ENCODE measurements around the gene CD164L2. TPM values are rescaled to one million over a fixed set of nuclear protein-coding genes. Genes with fewer than 3 reads are reported as not detected.

The CD164L2 gene
- total RNA-seq, 4 donors from 2014 or later: not detected

DNA sequence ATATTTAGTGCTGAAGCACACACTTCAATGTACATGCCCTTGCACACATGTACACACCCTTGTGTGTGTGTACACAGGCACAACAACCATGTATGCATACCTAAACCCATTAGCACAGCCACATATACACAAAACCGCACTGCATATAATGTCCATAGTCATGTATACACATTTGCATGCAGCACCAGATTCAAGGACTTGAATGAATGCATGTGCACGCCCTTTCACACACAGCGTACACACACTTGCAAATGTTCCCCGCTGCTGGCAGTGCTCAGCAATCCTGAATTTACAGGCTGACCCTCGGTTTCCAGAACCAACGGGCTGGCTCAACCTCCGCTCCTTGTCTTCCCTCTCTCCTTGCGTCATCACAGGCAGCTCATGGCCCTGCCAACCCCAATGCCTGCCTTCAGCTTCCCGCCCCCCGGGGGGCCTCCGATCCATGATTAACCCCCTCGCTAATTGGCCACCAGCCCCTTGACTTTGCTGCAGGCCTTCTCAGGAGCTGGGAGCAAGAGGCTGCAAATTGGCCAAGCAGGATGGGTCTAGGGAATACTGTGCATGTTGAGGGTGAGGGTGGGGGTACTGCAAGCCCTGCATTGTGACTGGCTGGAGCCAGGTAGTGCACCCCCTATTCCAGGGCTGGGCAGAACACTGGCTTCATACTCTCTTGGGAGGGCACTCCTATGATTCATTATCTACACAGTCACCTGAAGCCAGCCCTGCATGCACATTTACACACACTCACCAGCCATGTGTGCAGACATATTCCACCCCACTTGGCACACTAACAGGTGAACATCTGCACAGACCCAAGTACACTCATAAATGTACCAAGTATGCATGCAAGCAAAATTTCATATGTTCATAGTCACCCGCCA is 17.2 kb upstream of the CD164L2 start:
- intact Hi-C loops (cut with DNase I; ENCODE audit: low total_unique reads): loop anchor here (5.0 to 10.0 kb wide), 2 partner anchors 92 to 124 kb away; partner anchors contain the start of gene WASF2

DNA sequence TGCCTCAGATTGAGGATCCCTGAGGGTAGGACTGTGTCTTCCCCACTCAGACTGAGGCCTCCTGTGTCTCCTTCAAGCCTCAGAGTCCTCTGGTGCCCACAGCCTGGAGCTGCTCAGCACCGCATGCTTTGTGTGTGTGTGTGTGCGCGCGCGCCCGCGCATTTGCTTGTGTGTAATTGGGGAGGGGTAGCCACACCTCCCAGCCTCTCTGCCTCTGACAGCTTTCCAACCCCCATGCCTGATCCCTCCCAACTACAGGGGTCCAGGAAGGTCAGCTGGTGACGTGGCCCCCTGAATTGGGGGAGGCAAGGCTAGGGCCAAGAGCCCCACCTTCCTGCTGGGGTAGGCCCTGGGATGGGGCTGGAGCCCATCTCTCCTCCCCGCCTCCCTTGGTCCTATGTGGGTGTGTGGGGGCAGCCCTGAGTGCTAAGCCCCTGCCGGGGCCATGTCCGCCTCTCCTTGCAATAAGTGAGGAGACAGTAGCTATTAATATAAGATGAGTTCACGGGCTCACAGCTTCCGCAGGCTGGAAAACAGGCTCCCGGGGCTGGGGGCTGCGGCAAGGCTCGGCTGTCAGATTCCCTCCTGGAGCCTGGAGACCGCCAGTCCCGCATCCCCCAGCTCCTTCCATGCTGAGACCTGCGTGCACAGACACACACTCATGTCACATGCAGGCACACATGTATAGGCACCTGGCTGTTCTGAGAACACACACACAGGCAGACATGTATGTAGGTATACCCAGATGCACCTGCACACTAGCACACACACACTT is 16.3 kb upstream of the CD164L2 start:
- peaks cover 30 to 36% of the 10 kb centered on the region in 2 donors for H3K4me1 ChIP-seq
- DNase-seq: no peak
- intact Hi-C loops (cut with DNase I; ENCODE audit: low total_unique reads): loop anchor here (5.0 to 10.0 kb wide), 2 partner anchors 93 to 125 kb away; partner anchors contain the start of gene WASF2
- no peak overlapping the region for H3K4me3 ChIP-seq
- no peaks in the 10 kb centered on the region for H3K36me3 ChIP-seq
- no peak overlapping the region for H3K27ac ChIP-seq
- no peaks in the 10 kb centered on the region for H3K9me3 ChIP-seq
- in situ Hi-C loops (cut with MboI; ENCODE audit: low sequenced_read_pairs in 4 of 4): loop anchor here (5.0 to 25.0 kb wide), 5 partner anchors 85 to 265 kb away; partner anchors contain the start of gene AHDC1 (in 3 of the 4)
- TF ChIP-seq, protein P1, sequence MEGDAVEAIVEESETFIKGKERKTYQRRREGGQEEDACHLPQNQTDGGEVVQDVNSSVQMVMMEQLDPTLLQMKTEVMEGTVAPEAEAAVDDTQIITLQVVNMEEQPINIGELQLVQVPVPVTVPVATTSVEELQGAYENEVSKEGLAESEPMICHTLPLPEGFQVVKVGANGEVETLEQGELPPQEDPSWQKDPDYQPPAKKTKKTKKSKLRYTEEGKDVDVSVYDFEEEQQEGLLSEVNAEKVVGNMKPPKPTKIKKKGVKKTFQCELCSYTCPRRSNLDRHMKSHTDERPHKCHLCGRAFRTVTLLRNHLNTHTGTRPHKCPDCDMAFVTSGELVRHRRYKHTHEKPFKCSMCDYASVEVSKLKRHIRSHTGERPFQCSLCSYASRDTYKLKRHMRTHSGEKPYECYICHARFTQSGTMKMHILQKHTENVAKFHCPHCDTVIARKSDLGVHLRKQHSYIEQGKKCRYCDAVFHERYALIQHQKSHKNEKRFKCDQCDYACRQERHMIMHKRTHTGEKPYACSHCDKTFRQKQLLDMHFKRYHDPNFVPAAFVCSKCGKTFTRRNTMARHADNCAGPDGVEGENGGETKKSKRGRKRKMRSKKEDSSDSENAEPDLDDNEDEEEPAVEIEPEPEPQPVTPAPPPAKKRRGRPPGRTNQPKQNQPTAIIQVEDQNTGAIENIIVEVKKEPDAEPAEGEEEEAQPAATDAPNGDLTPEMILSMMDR (IDR thresholded peaks at IDR 0.05 in 4 of 5, conservative IDR thresholded peaks at IDR 0.05 in 1 of 5): no peak
- no peak for TF ChIP-seq POLR2A (IDR thresholded peaks at IDR 0.05)
- no peaks in the 10 kb centered on the region for H3K27me3 ChIP-seq
- no peak for ATAC-seq

More for the DNA sequence above, 17.2 kb upstream of the CD164L2 start:
- H3K4me1 ChIP-seq: peaks cover 39 to 44% of the 10 kb centered on the region in 2 donors
- in situ Hi-C loops (cut with MboI; ENCODE audit: low sequenced_read_pairs in 4 of 4): loop anchor here in 2 of 4 donors (10.0 to 25.0 kb wide), 2 partner anchors 112 to 204 kb away; partner anchors contain the start of gene AHDC1 (in 1 of the 2)
- no peak overlapping the region for H3K27ac ChIP-seq
- H3K27me3 ChIP-seq: no peaks in the 10 kb centered on the region
- DNase-seq (no peak), ATAC-seq (no peak)
- TF ChIP-seq, protein P1 (IDR thresholded peaks at IDR 0.05 in 4 of 5, conservative IDR thresholded peaks at IDR 0.05 in 1 of 5): no peak
- no peak for TF ChIP-seq POLR2A (IDR thresholded peaks at IDR 0.05)
- no peak overlapping the region for H3K4me3 ChIP-seq
- H3K36me3 ChIP-seq: no peaks in the 10 kb centered on the region
- H3K9me3 ChIP-seq: no peaks in the 10 kb centered on the region

DNA sequence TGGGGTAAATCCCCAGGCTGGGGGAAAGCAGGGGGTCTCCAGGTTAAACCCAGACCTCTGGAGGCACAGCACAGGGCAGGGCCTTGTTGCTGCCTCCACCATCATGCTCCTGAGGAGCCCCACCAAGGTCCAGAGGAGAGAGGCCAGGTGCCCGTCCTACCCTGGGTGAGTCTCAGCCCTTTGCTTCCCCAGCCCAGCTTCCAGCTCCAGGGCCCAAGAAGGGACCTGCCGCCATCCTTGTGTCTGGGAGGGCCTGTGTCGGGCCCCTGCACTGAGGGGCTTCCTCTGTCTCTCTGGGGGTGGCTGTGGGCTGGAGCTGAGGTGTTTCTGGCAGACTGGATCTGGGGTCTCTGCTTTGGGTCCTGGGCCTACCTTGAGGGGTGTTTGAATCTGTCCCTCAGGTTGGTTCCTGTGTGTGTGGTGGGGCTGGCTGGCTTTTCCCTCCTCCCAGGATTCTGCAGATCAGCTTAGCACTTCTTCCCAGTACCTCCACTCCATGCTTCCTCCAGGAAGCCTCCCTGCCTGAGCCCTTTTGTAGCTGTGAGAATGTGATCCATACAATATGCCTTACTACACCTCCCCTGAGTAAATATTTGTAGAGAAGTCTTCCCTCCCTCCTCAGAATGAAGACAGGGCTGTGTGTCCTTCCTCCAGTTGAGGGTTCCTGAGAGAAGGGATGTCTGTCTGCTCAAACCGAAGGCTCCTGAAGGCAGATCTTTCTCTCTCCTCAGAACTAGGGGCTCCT is 15.4 kb upstream of the CD164L2 start:
- ATAC-seq: no peak
- in situ Hi-C loops (cut with MboI; ENCODE audit: low sequenced_read_pairs in 4 of 4): loop anchor here (5.0 to 10.0 kb wide), 4 partner anchors 84 to 266 kb away; partner anchors contain the start of gene AHDC1 (in 2 of the 4)
- Histone ChIP-seq H3K9me3 (no peaks in the 10 kb centered on the region), H3K4me1 (peaks cover 22 to 28% of the 10 kb centered on the region in 2 donors), H3K27me3 (no peaks in the 10 kb centered on the region), H3K36me3 (no peaks in the 10 kb centered on the region), H3K4me3 (no peak overlapping the region), H3K27ac (no peak overlapping the region)
- TF ChIP-seq, protein P1 (IDR thresholded peaks at IDR 0.05 in 4 of 5, conservative IDR thresholded peaks at IDR 0.05 in 1 of 5): no peak
- no peak for TF ChIP-seq POLR2A (IDR thresholded peaks at IDR 0.05)
- DNase-seq: no peak
- intact Hi-C loops (cut with DNase I; ENCODE audit: low total_unique reads): no loop called here

DNA sequence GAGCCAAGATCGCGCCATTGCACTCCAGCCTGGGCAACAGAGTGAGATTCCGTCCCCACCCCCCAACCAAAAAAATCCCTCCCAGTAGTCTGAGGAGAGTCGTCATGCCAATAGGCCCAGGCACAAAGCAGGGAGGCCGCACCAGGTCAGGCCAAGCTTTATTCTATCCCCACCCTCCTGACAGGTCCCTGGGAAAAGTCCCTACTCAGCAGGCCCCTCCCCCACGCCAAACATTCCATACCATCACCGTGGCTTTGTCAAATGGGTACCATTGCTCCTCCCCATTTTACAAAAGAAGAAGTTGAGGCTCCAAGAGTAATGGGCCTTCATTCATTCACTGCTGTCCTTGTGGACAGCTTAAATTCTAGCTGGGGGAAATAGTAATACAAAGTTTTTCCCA is 14.6 kb upstream of the CD164L2 start:
- Histone ChIP-seq H3K27ac (no peak overlapping the region), H3K4me3 (no peak overlapping the region), H3K4me1 (peaks cover 14 to 20% of the 10 kb centered on the region in 2 donors), H3K9me3 (no peaks in the 10 kb centered on the region), H3K27me3 (no peaks in the 10 kb centered on the region), H3K36me3 (no peaks in the 10 kb centered on the region)
- in situ Hi-C loops (cut with MboI; ENCODE audit: low sequenced_read_pairs in 4 of 4): loop anchor here (5.0 to 10.0 kb wide), 4 partner anchors 83 to 267 kb away; partner anchors contain the start of gene AHDC1 (in 2 of the 4)
- intact Hi-C loops (cut with DNase I; ENCODE audit: low total_unique reads): no loop called here
- no peak for ATAC-seq
- no peak for DNase-seq
- TF ChIP-seq, protein P1 (IDR thresholded peaks at IDR 0.05 in 4 of 5, conservative IDR thresholded peaks at IDR 0.05 in 1 of 5): no peak

Data from gastrocnemius medialis (tissue), 4 donors.